Natural killer cell (primary cell): Measurements from ENCODE around the gene ACSM2B. TPM values are rescaled to one million over a fixed set of nuclear protein-coding genes. Genes with fewer than 3 reads are reported as not detected.

Experiments
- ATAC-seq, 3 donors: fragments of 150-1000 bp in 2 of 3; fragments of 200-7000 bp in 1 of 3; cut with Tn5 transposase; 1 replicate in 1 of 3; 2 replicates in 2 of 3; pipeline ENCODE4 v1.10.0; 2021; ENCODE audit warnings: mild to moderate bottlenecking in 2 of 3, moderate library complexity in 2 of 3
- DNase-seq, 2 donors: peaks; one replicate each; pipeline versions ENCODE4 v3.0.0 to v3.0.0-alpha.2; 2013 to 2021; ENCODE audit warnings: mixed read lengths in 1 of 2
- H3K27ac ChIP-seq: one replicate; pipeline ENCODE4 v1.5.1; 2013; ENCODE audit warnings: mild to moderate bottlenecking, low read length
- H3K27me3 ChIP-seq: one replicate; pipeline ENCODE4 v1.6.1; 2013; ENCODE audit warnings: low read length; ENCODE audit not compliant: control insufficient read depth, insufficient read depth
- H3K36me3 ChIP-seq: one replicate; pipeline ENCODE4 v1.6.1; 2013; ENCODE audit warnings: low read length; ENCODE audit not compliant: control insufficient read depth, insufficient read depth
- H3K4me1 ChIP-seq: one replicate; pipeline ENCODE4 v1.6.1; 2013; ENCODE audit warnings: low read length; ENCODE audit not compliant: control insufficient read depth, insufficient read depth
- H3K4me3 ChIP-seq: one replicate; pipeline ENCODE4 v1.5.1; 2013; ENCODE audit warnings: low read length
- H3K9me3 ChIP-seq: one replicate; pipeline ENCODE4 v1.6.1; 2013; ENCODE audit warnings: low read length; ENCODE audit not compliant: control insufficient read depth, insufficient read depth
- H3K27ac Mint-ChIP-seq, 2 donors: one replicate each; pipeline ENCODE4 v1.8.0; 2022; ENCODE audit warnings: mild to moderate bottlenecking in 2 of 2, mixed read lengths in 2 of 2, moderate library complexity in 1 of 2
- H3K27me3 Mint-ChIP-seq, 2 donors: one replicate each; pipeline ENCODE4 v1.8.0; 2022; ENCODE audit warnings: low read depth in 2 of 2, mixed read lengths in 2 of 2
- H3K36me3 Mint-ChIP-seq: one replicate; pipeline ENCODE4 v1.8.0; 2022; ENCODE audit warnings: mixed read lengths
- H3K4me1 Mint-ChIP-seq, 2 donors: one replicate each; pipeline ENCODE4 v1.8.0; 2022; ENCODE audit warnings: mixed read lengths in 2 of 2
- H3K4me3 Mint-ChIP-seq: one replicate; pipeline ENCODE4 v1.8.0; 2022; ENCODE audit warnings: mild to moderate bottlenecking, moderate library complexity, mixed read lengths
- H3K9me3 Mint-ChIP-seq, 2 donors: one replicate each; pipeline ENCODE4 v1.8.0; 2022; ENCODE audit warnings: mixed read lengths in 2 of 2
- CTCF ChIP-seq: fragments of 200-600 bp; IDR thresholded peaks from one replicate; pipeline ENCODE4 v1.8.0; 2022; ENCODE audit warnings: antibody characterized with exemption
- WGBS: methylation state at CpG from one replicate; pipeline ENCODE4 v1.1.7; 2013; ENCODE audit warnings: missing lambda C conversion rate; ENCODE audit not compliant: insufficient coverage; 5-methylcytosine and 5-hydroxymethylcytosine counted together
- intact Hi-C: fragments of 100-400 bp; cut with micrococcal nuclease; formaldehyde crosslinking; loops from one replicate; pipeline ENCODE4 v1.14.2; 2022
- total RNA-seq, 4 donors: library from RNA; stranded (reverse); fragments of 120-200 nt in 1 of 4; gene quantifications; one replicate each; pipeline versions ENCODE4 v1.2.3 to v1.2.4, GENCODE V29; 2013 to 2022

Gene ACSM2B
- total RNA-seq, 3 donors from 2014 or later (not counting 1 experiment from before 2014, with no cell fraction given), result not detected

DNA sequence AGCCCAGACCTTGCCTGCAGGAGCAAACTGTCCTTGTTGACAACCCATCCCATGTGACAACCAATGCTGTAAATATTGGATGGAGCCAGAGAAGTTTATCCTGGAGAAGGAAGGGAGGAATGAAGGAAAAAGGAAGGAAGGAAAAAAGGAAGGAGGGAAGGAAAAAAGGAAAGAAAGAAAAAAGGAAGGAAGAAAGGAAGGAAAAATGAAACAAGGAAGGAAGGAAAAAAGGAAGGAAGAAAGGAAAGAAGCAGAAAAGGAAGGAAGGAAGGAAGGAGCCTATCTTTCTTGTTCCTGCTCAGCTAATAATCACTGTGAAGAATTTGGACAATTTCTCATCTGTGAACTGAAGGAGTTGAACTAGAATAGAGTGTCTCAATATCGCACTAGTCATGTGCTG, 56.1 kb downstream of the ACSM2B start:
- H3K27me3 Mint-ChIP-seq, result peaks cover 3 to 12% of the 10 kb centered on the region in 2 donors
- Histone ChIP-seq H3K4me1 (no peaks in the 10 kb centered on the region), H3K36me3 (no peaks in the 10 kb centered on the region), H3K27ac (no peak overlapping the region), H3K4me3 (no peak overlapping the region), H3K27me3 (no peaks in the 10 kb centered on the region), H3K9me3 (no peaks in the 10 kb centered on the region)
- H3K4me1 Mint-ChIP-seq, result no peaks in the 10 kb centered on the region
- TF ChIP-seq CTCF, result no peak
- intact Hi-C loops, result no loop called here
- ATAC-seq (no peak), DNase-seq (no peak)
- H3K4me3 Mint-ChIP-seq, result no peak overlapping the region
- H3K27ac Mint-ChIP-seq, result no peak overlapping the region
- peaks cover under 1 to 3% of the 10 kb centered on the region in 2 donors for H3K9me3 Mint-ChIP-seq
- 78% methylated on average over 1 of the region's 1 CpG for WGBS
- no peaks in the 10 kb centered on the region for H3K36me3 Mint-ChIP-seq

GRCh38 chr16:20519231-20519630, 56.9 kb downstream of the ACSM2B start:
- Mint-ChIP-seq H3K4me3 (no peak overlapping the region), H3K27ac (no peak overlapping the region), H3K36me3 (no peaks in the 10 kb centered on the region), H3K4me1 (no peaks in the 10 kb centered on the region), H3K9me3 (peaks cover 3 to 4% of the 10 kb centered on the region in 2 donors), H3K27me3 (peaks cover 3 to 20% of the 10 kb centered on the region in 2 donors)
- Histone ChIP-seq H3K27me3 (no peaks in the 10 kb centered on the region), H3K9me3 (no peaks in the 10 kb centered on the region), H3K4me3 (no peak overlapping the region), H3K36me3 (no peaks in the 10 kb centered on the region), H3K27ac (no peak overlapping the region), H3K4me1 (no peaks in the 10 kb centered on the region)
- 56% methylated on average over 3 of the region's 3 CpGs for WGBS
- no peak for DNase-seq
- ATAC-seq, result no peak
- no peak for TF ChIP-seq CTCF
- intact Hi-C loops, result no loop called here

DNA sequence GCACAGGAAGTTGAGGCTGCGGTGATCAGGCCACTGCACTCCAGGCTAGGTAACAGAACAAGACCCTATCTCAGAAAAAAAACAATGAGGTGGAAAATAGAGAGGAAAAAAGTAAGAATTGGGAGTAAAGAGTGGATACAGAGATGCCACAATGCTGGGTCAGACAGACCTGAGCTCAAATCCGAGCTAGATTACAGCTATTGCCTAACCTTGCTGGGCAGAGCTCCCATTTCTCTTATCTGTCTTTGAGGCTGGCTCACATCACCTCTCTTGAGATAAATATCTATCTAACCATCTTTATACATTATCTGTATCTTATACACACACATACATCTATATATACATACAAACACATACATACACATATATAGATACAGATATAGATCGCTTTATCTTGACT, 59.0 kb downstream of the ACSM2B start:
- Histone ChIP-seq H3K27me3 (no peaks in the 10 kb centered on the region), H3K4me3 (no peak overlapping the region), H3K27ac (no peak overlapping the region), H3K9me3 (no peaks in the 10 kb centered on the region), H3K4me1 (no peaks in the 10 kb centered on the region), H3K36me3 (no peaks in the 10 kb centered on the region)
- no peak for DNase-seq
- TF ChIP-seq CTCF, result no peak
- Mint-ChIP-seq H3K9me3 (peaks cover 3 to 4% of the 10 kb centered on the region in 2 donors), H3K4me1 (no peaks in the 10 kb centered on the region), H3K27me3 (peaks cover 3 to 30% of the 10 kb centered on the region in 2 donors), H3K36me3 (no peaks in the 10 kb centered on the region), H3K4me3 (no peak overlapping the region), H3K27ac (no peak overlapping the region)
- WGBS, result 56% methylated on average over 3 of the region's 3 CpGs
- no peak for ATAC-seq
- intact Hi-C loops, result no loop called here

GRCh38 chr16:20515688-20516090, 60.5 kb downstream of the ACSM2B start:
- no peaks in the 10 kb centered on the region for H3K9me3 ChIP-seq
- H3K9me3 Mint-ChIP-seq, result peaks cover 3 to 4% of the 10 kb centered on the region in 2 donors
- no peaks in the 10 kb centered on the region for H3K27me3 ChIP-seq
- H3K4me3 Mint-ChIP-seq, result no peak overlapping the region
- ATAC-seq, result no peak
- no peaks in the 10 kb centered on the region for H3K4me1 ChIP-seq
- no peak for TF ChIP-seq CTCF
- no peak for DNase-seq
- no peaks in the 10 kb centered on the region for H3K4me1 Mint-ChIP-seq
- H3K27ac Mint-ChIP-seq, result no peak overlapping the region
- no peaks in the 10 kb centered on the region for H3K36me3 ChIP-seq
- H3K36me3 Mint-ChIP-seq, result no peaks in the 10 kb centered on the region
- peaks cover 3 to 30% of the 10 kb centered on the region in 2 donors for H3K27me3 Mint-ChIP-seq
- no peak overlapping the region for H3K4me3 ChIP-seq
- intact Hi-C loops, result no loop called here
- no peak overlapping the region for H3K27ac ChIP-seq
